ENCODE data around the gene ATP8B3. TPM values are rescaled to one million over a fixed set of nuclear protein-coding genes. Genes with fewer than 3 reads are reported as not detected.

ATP8B3 gene
- total and polyA plus RNA-seq, 2 of the 13 experiments (the other 11 are each of a cell fraction or from before 2014, with no cell fraction given): 2.6 to 5.9 TPM

- TF ChIP-seq DMTF1 (CRISPR knock-in tag; IDR thresholded peaks at IDR 0.05) (no peak), ZNF496 (CRISPR knock-in tag; IDR thresholded peaks at IDR 0.05; ENCODE audit: insufficient replicate concordance) (no peak), ZBTB49 (CRISPR knock-in tag; IDR thresholded peaks at IDR 0.05; ENCODE audit: borderline replicate concordance) (no peak), ATF4 (CRISPR knock-in tag; IDR thresholded peaks at IDR 0.05) (no peak), ESRRA (CRISPR knock-in tag; IDR thresholded peaks at IDR 0.05; ENCODE audit: low read depth) (no peak), ZNF646 (CRISPR knock-in tag; IDR thresholded peaks at IDR 0.05) (no peak), ZBTB43 (CRISPR knock-in tag; conservative IDR thresholded peaks at IDR 0.05) (no peak), TBX3 (IDR thresholded peaks at IDR 0.05; ENCODE audit: borderline replicate concordance) (no peak), ZNF225 (CRISPR knock-in tag; IDR thresholded peaks at IDR 0.05) (no peak), FOXO4 (CRISPR knock-in tag; conservative IDR thresholded peaks at IDR 0.05) (no peak), ARNT (IDR thresholded peaks at IDR 0.05) (no peak), FOXM1 (CRISPR knock-in tag; IDR thresholded peaks at IDR 0.05) (no peak), MAFK (conservative IDR thresholded peaks at IDR 0.05 in 1 of 2, IDR thresholded peaks at IDR 0.05 in 1 of 2; ENCODE audit: low read length in 2 of 2) (no peak)
Observed at GRCh38 chr19:1847684-1848398, 35.8 kb upstream of the ATP8B3 start (continued).
